Parathyroid adenoma (tissue), 2 donors: ENCODE data around the gene ZMYND11.

Experiments
- H2AFZ ChIP-seq: fragments of 300-600 bp; sonication (generic); one replicate; pipeline ENCODE4 v1.7.0; 2017; ENCODE audit warnings: antibody characterized with exemption, mild to moderate bottlenecking
- H3K27ac ChIP-seq: fragments of 300-600 bp; sonication (generic); one replicate; pipeline ENCODE4 v1.7.0; 2017
- H3K27me3 ChIP-seq: fragments of 300-600 bp; sonication (generic); one replicate; pipeline ENCODE4 v1.7.0; 2017; ENCODE audit warnings: low read length; ENCODE audit not compliant: control insufficient read depth, insufficient read depth
- H3K36me3 ChIP-seq: fragments of 300-600 bp; sonication (generic); one replicate; pipeline ENCODE4 v1.7.0; 2017; ENCODE audit warnings: low read length; ENCODE audit not compliant: control insufficient read depth, insufficient read depth
- H3K4me1 ChIP-seq: fragments of 300-600 bp; sonication (generic); one replicate; pipeline ENCODE4 v1.7.0; 2017; ENCODE audit warnings: control low read depth
- H3K4me2 ChIP-seq: fragments of 300-600 bp; sonication (generic); one replicate; pipeline ENCODE4 v1.7.0; 2017; ENCODE audit warnings: low read length
- H3K4me3 ChIP-seq: fragments of 300-600 bp; sonication (generic); one replicate; pipeline ENCODE4 v1.7.0; 2017; ENCODE audit warnings: low read depth, low read length
- H3K79me2 ChIP-seq: fragments of 300-600 bp; sonication (generic); one replicate; pipeline ENCODE4 v1.7.0; 2017; ENCODE audit warnings: control low read depth
- H3K9ac ChIP-seq: fragments of 300-600 bp; sonication (generic); one replicate; pipeline ENCODE4 v1.7.0; 2017; ENCODE audit warnings: mild to moderate bottlenecking
- H3K9me3 ChIP-seq: fragments of 300-600 bp; sonication (generic); one replicate; pipeline ENCODE4 v1.7.0; 2017; ENCODE audit warnings: low read length; ENCODE audit not compliant: control insufficient read depth
- TF ChIP-seq, protein P1 (sequence below): fragments of 300-600 bp; sonication (generic); IDR thresholded peaks from one replicate; pipeline ENCODE4 v1.7.0; 2017; ENCODE audit warnings: antibody characterized with exemption, mild to moderate bottlenecking
- donor health status: primary hyperparathyroidism.

The ZMYND11 gene

GRCh38 chr10:127612-128432, 7.4 kb upstream of the ZMYND11 start:
- Histone ChIP-seq H3K27me3 (no peaks in the 10 kb centered on the region), H3K9me3 (no peaks in the 10 kb centered on the region), H3K4me1 (peaks cover 6% of the 10 kb centered on the region), H2AFZ (no peak overlapping the region), H3K36me3 (no peaks in the 10 kb centered on the region), H3K27ac (no peak overlapping the region), H3K9ac (no peak overlapping the region), H3K4me2 (no peak overlapping the region), H3K4me3 (no peak overlapping the region), H3K79me2 (peaks cover 18% of the 10 kb centered on the region)
- TF ChIP-seq, protein P1, sequence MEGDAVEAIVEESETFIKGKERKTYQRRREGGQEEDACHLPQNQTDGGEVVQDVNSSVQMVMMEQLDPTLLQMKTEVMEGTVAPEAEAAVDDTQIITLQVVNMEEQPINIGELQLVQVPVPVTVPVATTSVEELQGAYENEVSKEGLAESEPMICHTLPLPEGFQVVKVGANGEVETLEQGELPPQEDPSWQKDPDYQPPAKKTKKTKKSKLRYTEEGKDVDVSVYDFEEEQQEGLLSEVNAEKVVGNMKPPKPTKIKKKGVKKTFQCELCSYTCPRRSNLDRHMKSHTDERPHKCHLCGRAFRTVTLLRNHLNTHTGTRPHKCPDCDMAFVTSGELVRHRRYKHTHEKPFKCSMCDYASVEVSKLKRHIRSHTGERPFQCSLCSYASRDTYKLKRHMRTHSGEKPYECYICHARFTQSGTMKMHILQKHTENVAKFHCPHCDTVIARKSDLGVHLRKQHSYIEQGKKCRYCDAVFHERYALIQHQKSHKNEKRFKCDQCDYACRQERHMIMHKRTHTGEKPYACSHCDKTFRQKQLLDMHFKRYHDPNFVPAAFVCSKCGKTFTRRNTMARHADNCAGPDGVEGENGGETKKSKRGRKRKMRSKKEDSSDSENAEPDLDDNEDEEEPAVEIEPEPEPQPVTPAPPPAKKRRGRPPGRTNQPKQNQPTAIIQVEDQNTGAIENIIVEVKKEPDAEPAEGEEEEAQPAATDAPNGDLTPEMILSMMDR = no peak

- no peaks in the 10 kb centered on the region for H3K9me3 ChIP-seq
- H2AFZ ChIP-seq = no peak overlapping the region
- no peak overlapping the region for H3K4me2 ChIP-seq
- H3K79me2 ChIP-seq = peaks cover 26% of the 10 kb centered on the region
- H3K4me3 ChIP-seq = no peak overlapping the region
- no peak overlapping the region for H3K9ac ChIP-seq
- TF ChIP-seq, protein P1 = no peak
- H3K4me1 ChIP-seq = peaks cover 17% of the 10 kb centered on the region
- H3K27ac ChIP-seq = no peak overlapping the region
- H3K27me3 ChIP-seq = no peaks in the 10 kb centered on the region
- H3K36me3 ChIP-seq = no peaks in the 10 kb centered on the region
These were observed 5.4 kb upstream of the ZMYND11 start for GRCh38 chr10:129810-130209.

- H3K27ac ChIP-seq = no peak overlapping the region
- H3K4me1 ChIP-seq = peaks cover 22% of the 10 kb centered on the region
- H3K79me2 ChIP-seq = peaks cover 41% of the 10 kb centered on the region
- peak overlapping the region; percentile 72 for H3K4me3 ChIP-seq
- no peaks in the 10 kb centered on the region for H3K27me3 ChIP-seq
- no peaks in the 10 kb centered on the region for H3K9me3 ChIP-seq
- no peaks in the 10 kb centered on the region for H3K36me3 ChIP-seq
- H3K4me2 ChIP-seq = peak overlapping the region; percentile 99
- peak overlapping the region; percentile 13 for H2AFZ ChIP-seq
- no peak overlapping the region for H3K9ac ChIP-seq
- TF ChIP-seq, protein P1 = no peak
These were observed 2.0 kb upstream of the ZMYND11 start for GRCh38 chr10:132946-133898.

- H3K27me3 ChIP-seq = no peaks in the 10 kb centered on the region
- peak overlapping the region; percentile 99 for H3K4me2 ChIP-seq
- H3K4me1 ChIP-seq = peaks cover 22% of the 10 kb centered on the region
These were observed 766 bp upstream of the ZMYND11 start for GRCh38 chr10:134247-135131.

More at GRCh38 chr10:134247-135131, 766 bp upstream of the ZMYND11 start:
- TF ChIP-seq, protein P1 = no peak
- Histone ChIP-seq H2AFZ (peak overlapping the region; percentile 96), H3K79me2 (peaks cover 49% of the 10 kb centered on the region), H3K9ac (peak overlapping the region; percentile 69), H3K36me3 (no peaks in the 10 kb centered on the region), H3K9me3 (no peaks in the 10 kb centered on the region), H3K27ac (peak overlapping the region; percentile 84), H3K4me3 (peak overlapping the region; percentile 72)
